ENCODE results near the gene SARDH.

GRCh38 chr9:133777871-133778270, 39.7 kb upstream of the SARDH start:
- TF ChIP-seq CTCF (IDR thresholded peaks at IDR 0.05) (no peak), POLR2AphosphoS5 (IDR thresholded peaks at IDR 0.05) (no peak), POLR2A (IDR thresholded peaks at IDR 0.05; ENCODE audit: low read depth) (no peak)

All from esophagus muscularis mucosa (tissue), 3 donors.